ENCODE results near the gene ATXN10. TPM values are rescaled to one million over a fixed set of nuclear protein-coding genes. Genes with fewer than 3 reads are reported as not detected.

Gene ATXN10
- total and polyA plus RNA-seq, 3 donors from 2014 or later, result 171 to 204 (median 176) TPM

GRCh38 chr22:45799291-45799690 lies 127.7 kb downstream of the ATXN10 start:
- Histone ChIP-seq H3K9me3 (no peaks in the 10 kb centered on the region), H3K27ac (no peak overlapping the region), H3K36me3 (ENCODE audit: low read depth, missing control alignments) (no peaks in the 10 kb centered on the region), H3K4me1 (no peaks in the 10 kb centered on the region), H3K27me3 (no peaks in the 10 kb centered on the region), H3K4me3 (no peak overlapping the region)
- intact Hi-C loops (cut with DNase I; ENCODE audit: low total_unique reads), result no loop called here
- WGBS, 2 donors, result 87% methylated on average over 2 of the region's 2 CpGs
- DNase-seq, result no peak
- TF ChIP-seq POLR2A (IDR thresholded peaks at IDR 0.05), result no peak
- TF ChIP-seq, protein P1, sequence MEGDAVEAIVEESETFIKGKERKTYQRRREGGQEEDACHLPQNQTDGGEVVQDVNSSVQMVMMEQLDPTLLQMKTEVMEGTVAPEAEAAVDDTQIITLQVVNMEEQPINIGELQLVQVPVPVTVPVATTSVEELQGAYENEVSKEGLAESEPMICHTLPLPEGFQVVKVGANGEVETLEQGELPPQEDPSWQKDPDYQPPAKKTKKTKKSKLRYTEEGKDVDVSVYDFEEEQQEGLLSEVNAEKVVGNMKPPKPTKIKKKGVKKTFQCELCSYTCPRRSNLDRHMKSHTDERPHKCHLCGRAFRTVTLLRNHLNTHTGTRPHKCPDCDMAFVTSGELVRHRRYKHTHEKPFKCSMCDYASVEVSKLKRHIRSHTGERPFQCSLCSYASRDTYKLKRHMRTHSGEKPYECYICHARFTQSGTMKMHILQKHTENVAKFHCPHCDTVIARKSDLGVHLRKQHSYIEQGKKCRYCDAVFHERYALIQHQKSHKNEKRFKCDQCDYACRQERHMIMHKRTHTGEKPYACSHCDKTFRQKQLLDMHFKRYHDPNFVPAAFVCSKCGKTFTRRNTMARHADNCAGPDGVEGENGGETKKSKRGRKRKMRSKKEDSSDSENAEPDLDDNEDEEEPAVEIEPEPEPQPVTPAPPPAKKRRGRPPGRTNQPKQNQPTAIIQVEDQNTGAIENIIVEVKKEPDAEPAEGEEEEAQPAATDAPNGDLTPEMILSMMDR (IDR thresholded peaks at IDR 0.05), result no peak

DNA sequence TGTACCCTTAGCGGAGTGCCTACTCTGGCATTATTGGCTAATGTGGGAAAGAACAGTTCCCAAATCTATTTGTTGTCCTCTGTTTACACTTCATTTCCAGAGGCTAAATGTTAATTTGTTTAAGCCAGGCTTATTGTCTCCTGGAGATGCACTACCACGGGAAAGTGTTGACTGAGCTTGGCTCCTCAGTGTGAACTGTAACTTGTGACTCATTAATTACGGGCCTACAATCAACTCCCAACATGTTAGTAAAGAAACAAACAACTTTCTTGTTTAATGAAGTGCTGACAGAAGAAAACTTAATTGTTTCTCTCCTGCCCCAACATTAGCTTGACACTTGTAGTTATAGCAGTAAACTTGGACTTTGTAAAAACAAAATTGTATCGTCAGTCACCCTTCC lies 130.4 kb downstream of the ATXN10 start:
- WGBS, 2 donors, result 96% methylated on average over 4 of the region's 4 CpGs
- intact Hi-C loops (cut with DNase I; ENCODE audit: low total_unique reads), result no loop called here
- no peaks in the 10 kb centered on the region for H3K4me1 ChIP-seq

DNA sequence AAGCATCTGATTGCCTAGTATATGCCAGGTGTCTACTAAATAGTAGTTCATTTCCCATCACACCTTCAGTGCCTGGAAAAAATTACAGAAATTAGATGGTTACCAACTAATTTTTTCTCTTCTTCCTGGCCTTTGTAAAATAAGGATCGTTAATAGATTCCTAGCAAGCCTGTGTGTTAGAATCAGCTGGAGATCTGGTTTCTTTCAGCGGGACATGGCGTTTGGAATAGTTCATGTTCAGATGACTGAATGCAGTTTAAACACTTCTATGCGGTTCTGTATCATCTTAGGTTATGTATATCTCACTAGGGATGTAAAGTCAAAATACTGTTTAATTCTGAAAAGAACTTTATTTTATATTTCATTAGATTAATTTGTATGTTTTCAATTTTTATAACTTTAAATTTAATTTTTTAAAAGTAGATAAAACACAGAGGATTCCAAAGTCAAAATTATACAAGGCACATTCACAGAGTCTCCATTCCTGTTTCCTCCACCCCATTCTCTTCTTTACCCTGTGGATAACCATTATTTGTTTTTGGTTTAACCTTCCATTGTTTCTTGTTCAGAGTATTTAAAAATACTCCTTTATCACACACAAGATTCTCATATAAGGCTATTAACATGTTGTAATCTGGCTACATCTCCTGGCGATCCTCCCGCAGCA lies 132.8 kb downstream of the ATXN10 start:
- WGBS, 2 donors, result 88 to 94% methylated on average over 6 of the region's 6 CpGs
- Histone ChIP-seq H3K4me3 (no peak overlapping the region), H3K27ac (no peak overlapping the region), H3K4me1 (no peaks in the 10 kb centered on the region), H3K36me3 (ENCODE audit: low read depth, missing control alignments) (no peaks in the 10 kb centered on the region), H3K27me3 (no peaks in the 10 kb centered on the region), H3K9me3 (no peaks in the 10 kb centered on the region)
- TF ChIP-seq, protein P1 (IDR thresholded peaks at IDR 0.05), result no peak
- no peak for TF ChIP-seq POLR2A (IDR thresholded peaks at IDR 0.05)
- DNase-seq, result no peak
- intact Hi-C loops (cut with DNase I; ENCODE audit: low total_unique reads), result no loop called here

More for the DNA sequence above, 130.4 kb downstream of the ATXN10 start:
- no peak overlapping the region for H3K27ac ChIP-seq
- no peak overlapping the region for H3K4me3 ChIP-seq
- DNase-seq, result no peak
- no peaks in the 10 kb centered on the region for H3K36me3 ChIP-seq (ENCODE audit: low read depth, missing control alignments)
- no peaks in the 10 kb centered on the region for H3K9me3 ChIP-seq
- H3K27me3 ChIP-seq, result no peaks in the 10 kb centered on the region
- TF ChIP-seq, protein P1 (IDR thresholded peaks at IDR 0.05), result no peak
- no peak for TF ChIP-seq POLR2A (IDR thresholded peaks at IDR 0.05)

DNA sequence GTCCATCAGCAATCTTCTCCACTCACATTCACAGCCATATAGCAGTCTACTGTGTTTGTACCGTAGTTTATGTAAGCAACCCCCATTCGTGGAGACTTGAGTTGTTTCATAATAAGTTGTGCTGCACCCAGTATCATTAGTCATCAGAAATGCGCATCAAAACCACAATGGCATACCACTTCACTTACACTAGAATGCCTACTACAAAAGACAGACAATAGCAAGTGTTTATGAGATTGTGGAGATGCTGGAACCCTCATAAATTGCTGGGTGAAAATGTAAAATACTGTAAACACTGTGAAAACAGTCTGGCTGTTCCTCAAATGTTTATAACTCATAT lies 133.3 kb downstream of the ATXN10 start:
- intact Hi-C loops (cut with DNase I; ENCODE audit: low total_unique reads), result no loop called here
- Histone ChIP-seq H3K4me3 (no peak overlapping the region), H3K36me3 (ENCODE audit: low read depth, missing control alignments) (no peaks in the 10 kb centered on the region), H3K9me3 (no peaks in the 10 kb centered on the region), H3K27ac (no peak overlapping the region), H3K4me1 (no peaks in the 10 kb centered on the region), H3K27me3 (no peaks in the 10 kb centered on the region)
- WGBS, 2 donors, result 86 to 95% methylated on average over 3 of the region's 3 CpGs
- no peak for DNase-seq
- TF ChIP-seq, protein P1 (IDR thresholded peaks at IDR 0.05), result no peak
- no peak for TF ChIP-seq POLR2A (IDR thresholded peaks at IDR 0.05)

GRCh38 chr22:45805413-45805812 lies 133.8 kb downstream of the ATXN10 start:
- Histone ChIP-seq H3K36me3 (ENCODE audit: low read depth, missing control alignments) (no peaks in the 10 kb centered on the region), H3K27ac (no peak overlapping the region), H3K4me1 (no peaks in the 10 kb centered on the region), H3K4me3 (no peak overlapping the region), H3K27me3 (no peaks in the 10 kb centered on the region), H3K9me3 (no peaks in the 10 kb centered on the region)
- 78 to 80% methylated on average over 6 of the region's 6 CpGs for WGBS, 2 donors
- intact Hi-C loops (cut with DNase I; ENCODE audit: low total_unique reads), result no loop called here
- no peak for DNase-seq
- TF ChIP-seq, protein P1 (IDR thresholded peaks at IDR 0.05), result no peak
- no peak for TF ChIP-seq POLR2A (IDR thresholded peaks at IDR 0.05)
